ENCODE data around the gene CLDN6. TPM values are rescaled to one million over a fixed set of nuclear protein-coding genes. Genes with fewer than 3 reads are reported as not detected.

The CLDN6 gene, protein sequence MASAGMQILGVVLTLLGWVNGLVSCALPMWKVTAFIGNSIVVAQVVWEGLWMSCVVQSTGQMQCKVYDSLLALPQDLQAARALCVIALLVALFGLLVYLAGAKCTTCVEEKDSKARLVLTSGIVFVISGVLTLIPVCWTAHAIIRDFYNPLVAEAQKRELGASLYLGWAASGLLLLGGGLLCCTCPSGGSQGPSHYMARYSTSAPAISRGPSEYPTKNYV
- polyA plus RNA-seq, result not detected

DNA sequence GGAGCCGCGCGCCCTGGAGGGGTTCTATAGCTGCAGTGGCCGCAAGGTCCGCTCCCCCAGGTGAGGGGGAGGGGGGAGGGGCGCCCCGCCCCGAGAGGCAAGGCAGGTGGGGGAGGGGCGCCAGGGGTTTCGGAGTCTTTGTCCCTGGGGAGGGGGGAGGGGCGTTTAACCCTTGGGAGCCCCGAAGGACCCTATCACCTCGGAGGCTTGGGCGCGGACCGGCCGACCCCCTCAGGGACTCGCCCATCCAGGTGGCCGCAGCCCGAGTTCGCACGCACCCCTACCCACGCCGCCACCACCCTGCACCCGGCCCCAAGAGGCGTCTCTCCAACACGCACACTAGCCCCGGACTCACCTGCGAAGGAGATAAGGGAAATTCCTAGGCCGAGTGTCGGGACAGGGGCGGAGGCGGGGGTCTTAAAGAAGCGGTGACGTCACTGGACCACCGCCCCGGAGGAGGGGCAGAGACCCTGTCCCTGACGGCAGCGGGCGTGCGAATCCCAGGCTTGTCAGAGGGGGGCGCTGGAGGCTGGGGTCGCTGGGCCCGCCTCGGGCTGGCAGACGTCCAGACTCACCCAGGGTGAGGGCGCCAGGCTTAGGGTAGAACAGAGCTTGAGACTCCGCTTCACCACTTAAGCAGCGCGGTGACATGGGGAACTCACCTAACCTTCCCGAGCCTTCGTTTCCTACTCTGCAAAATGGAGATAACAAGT is at the start of gene CLDN6:
Gene CLDN6, minus strand, starts transcription at position 390 of the 713 bp plus-strand sequence. CDS start 2,162 bp downstream, outside the sequence.
- Mint-ChIP-seq H3K4me1 (peaks cover 30% of the 10 kb centered on the region in 2 donors), H3K9me3 (no peaks in the 10 kb centered on the region), H3K36me3 (no peaks in the 10 kb centered on the region), H3K4me3 (peak within 1 kb of the TSS in 1 of 5 donors; percentile 25), H3K27me3 (ENCODE audit: low read depth in 3 of 3) (peaks cover 6 to 16% (median 13%) of the 10 kb centered on the region in 3 donors), H3K27ac (no peak within 1 kb of the TSS)
- DNase-seq, result no peak

DNA sequence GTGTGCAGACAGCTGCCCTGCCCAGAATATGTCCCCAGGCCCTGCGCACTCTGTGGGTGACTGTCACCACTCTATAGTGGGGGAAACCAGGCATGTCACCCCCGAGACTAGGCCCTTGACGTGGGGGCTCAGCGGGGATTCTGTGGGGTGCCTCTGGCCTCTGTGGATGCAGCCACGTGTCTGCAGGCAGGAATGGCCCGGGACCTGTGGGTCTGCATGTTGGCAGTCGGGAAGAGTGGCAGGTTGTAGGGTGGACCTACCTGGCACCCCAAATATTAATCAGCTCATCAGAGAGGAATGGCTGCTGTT is 48.4 kb upstream of the CLDN6 start:
- peak overlapping the region; percentile 85 to 99 (median 93) for H3K4me3 Mint-ChIP-seq
- DNase-seq, result no peak
- peaks cover 0 to 19% (median 18%) of the 10 kb centered on the region in 3 donors for H3K36me3 Mint-ChIP-seq
- H3K4me1 Mint-ChIP-seq, result peaks cover 59 to 64% of the 10 kb centered on the region in 2 donors
- H3K27ac Mint-ChIP-seq, result peak overlapping the region; percentile 92 to 99 (median 94)
- H3K27me3 Mint-ChIP-seq (ENCODE audit: low read depth in 3 of 3), result peaks cover 2 to 5% (median 4%) of the 10 kb centered on the region in 3 donors
- no peaks in the 10 kb centered on the region for H3K9me3 Mint-ChIP-seq

DNA sequence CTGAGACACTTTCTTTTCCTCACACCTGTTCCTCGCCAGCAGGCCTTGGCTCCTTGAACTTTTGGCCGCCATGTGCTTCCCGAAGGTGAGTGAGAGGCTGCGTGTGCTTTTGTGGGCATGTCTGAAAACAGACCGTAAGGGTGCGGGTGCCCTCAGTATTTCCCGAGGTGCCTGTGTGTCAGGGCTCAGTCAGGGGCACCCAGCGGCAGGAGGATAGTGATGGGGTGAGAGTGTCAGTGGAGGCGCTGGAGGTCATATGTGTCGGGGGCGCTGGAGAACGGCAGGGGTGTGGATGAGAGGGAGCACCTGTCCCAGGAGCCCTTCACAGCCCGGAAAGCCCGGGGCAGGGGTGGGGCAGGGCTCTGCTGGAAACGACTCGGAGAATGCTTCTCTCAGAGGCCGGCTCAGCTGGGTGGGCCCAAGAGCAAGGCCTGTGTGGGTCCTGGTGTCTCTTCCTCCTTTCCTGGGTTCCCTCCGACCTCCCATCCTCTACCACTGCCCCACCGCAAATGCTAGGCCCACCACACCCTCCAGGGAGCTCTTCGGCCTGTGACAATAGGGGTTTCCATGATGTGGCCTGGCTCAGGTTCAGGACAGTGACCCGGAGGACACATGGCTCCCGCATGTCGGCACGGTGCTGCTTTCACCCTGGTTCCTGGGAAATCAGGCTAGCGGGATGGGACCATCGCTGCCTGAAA is 47.9 kb upstream of the CLDN6 start:
- peak overlapping the region; percentile 85 to 99 (median 93) for H3K4me3 Mint-ChIP-seq

DNA sequence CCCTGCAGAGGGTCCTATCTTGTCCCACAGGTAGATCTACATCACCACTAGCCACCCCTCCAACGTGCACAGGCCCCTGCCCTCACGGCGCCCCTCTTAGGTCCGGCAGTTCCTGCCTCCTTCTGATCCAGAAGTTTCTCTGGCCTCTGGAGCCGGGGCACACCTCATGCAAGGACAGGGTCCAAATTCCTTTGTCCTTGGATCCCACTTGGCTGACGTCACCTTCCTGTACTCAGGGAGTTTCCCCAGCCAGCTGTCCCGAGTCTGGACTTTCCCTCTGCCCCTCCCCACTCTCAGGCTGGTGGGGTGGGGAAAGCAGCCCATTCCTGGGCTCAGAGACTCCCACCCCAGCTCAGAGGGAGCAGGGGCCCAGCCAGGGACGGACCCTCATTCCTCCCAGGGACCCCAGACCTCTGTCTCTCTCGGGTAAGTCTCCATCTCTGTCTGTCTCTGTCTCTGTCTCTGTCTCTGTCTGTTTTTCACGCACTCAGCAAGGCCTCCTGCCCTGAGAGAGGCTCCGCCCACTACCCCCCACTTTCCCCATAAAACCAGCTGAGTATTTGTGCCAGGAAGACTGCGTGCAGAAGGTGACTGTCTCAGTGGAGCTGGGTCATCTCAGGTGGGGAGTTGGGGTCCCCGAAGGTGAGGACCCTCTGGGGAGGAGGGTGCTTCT is 47.2 kb upstream of the CLDN6 start, which contains the start of gene IL32:
Gene IL32, plus strand, starts transcription at position 572 of the 673 bp plus-strand sequence. CDS start 172 bp downstream, outside the sequence.
- Mint-ChIP-seq H3K36me3 (peaks cover 0 to 19% (median 17%) of the 10 kb centered on the region in 3 donors), H3K4me1 (peaks cover 52 to 58% of the 10 kb centered on the region in 2 donors), H3K4me3 (peak within 1 kb of the TSS; percentile 85 to 99 (median 93)), H3K27ac (peak within 1 kb of the TSS; percentile 92 to 99 (median 94)), H3K27me3 (ENCODE audit: low read depth in 3 of 3) (peaks cover 2 to 5% (median 4%) of the 10 kb centered on the region in 3 donors), H3K9me3 (no peaks in the 10 kb centered on the region)
- peak in 1 of 3 donors; percentile 56 for DNase-seq

More for the DNA sequence above, 47.9 kb upstream of the CLDN6 start:
- Mint-ChIP-seq H3K4me1 (peaks cover 54 to 59% of the 10 kb centered on the region in 2 donors), H3K27me3 (ENCODE audit: low read depth in 3 of 3) (peaks cover 2 to 5% (median 4%) of the 10 kb centered on the region in 3 donors), H3K36me3 (peaks cover 0 to 19% (median 18%) of the 10 kb centered on the region in 3 donors), H3K27ac (peak overlapping the region; percentile 92 to 99 (median 94)), H3K9me3 (no peaks in the 10 kb centered on the region)
- no peak for DNase-seq

DNA sequence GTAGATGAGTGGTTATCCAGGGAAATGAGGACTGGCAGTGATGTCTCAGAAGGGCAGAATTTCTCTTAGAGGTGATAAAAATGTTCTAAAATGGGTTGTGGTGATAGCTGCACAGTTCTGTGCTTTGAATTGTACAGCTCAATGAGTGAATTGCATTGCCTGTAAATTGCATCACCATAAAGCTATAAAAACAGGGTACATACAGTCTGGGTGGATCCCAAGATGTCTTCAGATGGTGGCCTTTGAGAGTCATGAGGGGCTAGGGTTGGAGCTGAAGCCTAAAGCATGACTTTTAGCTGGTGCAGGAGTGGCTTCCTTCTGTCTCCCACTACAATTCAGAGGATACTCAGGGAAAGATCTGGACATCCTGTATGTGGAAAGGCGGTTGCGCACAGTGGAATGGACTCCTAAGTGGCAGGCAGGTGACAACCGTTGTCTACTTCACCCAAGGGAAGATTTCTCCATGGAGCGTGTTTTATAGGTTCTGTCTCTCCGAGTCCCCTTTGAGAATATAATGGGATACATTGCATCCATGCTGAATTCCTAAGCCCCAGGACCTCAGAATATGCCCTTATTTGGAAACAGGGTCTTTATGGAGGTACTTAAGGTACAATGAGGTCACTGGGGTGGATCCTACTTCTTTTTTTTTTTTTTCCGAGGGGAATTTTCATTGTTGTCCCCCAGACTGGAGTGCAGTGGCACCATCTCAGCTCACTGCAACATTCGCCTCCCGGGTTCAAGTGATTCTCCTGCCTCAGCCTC is 45.8 kb upstream of the CLDN6 start:
- H3K36me3 Mint-ChIP-seq, result peaks cover 0 to 11% (median 10%) of the 10 kb centered on the region in 3 donors
- no peaks in the 10 kb centered on the region for H3K9me3 Mint-ChIP-seq
- H3K27me3 Mint-ChIP-seq (ENCODE audit: low read depth in 3 of 3), result peaks cover 5 to 8% (median 5%) of the 10 kb centered on the region in 3 donors
- peak overlapping the region in 2 of 5 donors; percentile 40 to 99 for H3K4me3 Mint-ChIP-seq
- peak overlapping the region in 5 of 6 donors; percentile 59 to 99 (median 83) for H3K27ac Mint-ChIP-seq
- no peak for DNase-seq
- H3K4me1 Mint-ChIP-seq, result peaks cover 49 to 52% of the 10 kb centered on the region in 2 donors

DNA sequence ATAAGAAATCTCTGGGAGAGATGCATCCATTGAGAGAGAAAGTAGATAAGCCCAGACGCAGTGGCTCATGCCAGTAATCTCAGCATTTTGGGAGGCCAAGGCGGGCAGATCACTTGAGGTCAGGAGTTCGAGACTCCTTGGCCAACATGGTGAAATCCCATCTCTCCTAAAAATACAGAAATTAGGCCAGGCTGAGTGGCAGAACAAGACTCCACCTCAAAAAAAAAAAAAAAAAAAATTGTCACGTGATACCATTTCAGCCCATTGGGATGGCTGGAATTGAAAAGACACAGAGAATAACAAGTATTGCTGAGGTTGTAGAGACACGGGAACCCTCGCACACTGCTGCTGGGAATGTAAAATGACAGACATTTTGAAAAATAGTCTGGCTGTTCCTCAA is 44.6 kb upstream of the CLDN6 start:
- peaks cover 0 to 10% (median 8%) of the 10 kb centered on the region in 3 donors for H3K36me3 Mint-ChIP-seq
- H3K27me3 Mint-ChIP-seq (ENCODE audit: low read depth in 3 of 3), result peaks cover 5 to 10% (median 8%) of the 10 kb centered on the region in 3 donors
- DNase-seq, result no peak
- H3K4me3 Mint-ChIP-seq, result peak overlapping the region in 1 of 5 donors; percentile 55
- H3K9me3 Mint-ChIP-seq, result no peaks in the 10 kb centered on the region
- H3K4me1 Mint-ChIP-seq, result peaks cover 42% of the 10 kb centered on the region in 2 donors
- H3K27ac Mint-ChIP-seq, result peak overlapping the region in 3 of 6 donors; percentile 31 to 97 (median 43)

DNA sequence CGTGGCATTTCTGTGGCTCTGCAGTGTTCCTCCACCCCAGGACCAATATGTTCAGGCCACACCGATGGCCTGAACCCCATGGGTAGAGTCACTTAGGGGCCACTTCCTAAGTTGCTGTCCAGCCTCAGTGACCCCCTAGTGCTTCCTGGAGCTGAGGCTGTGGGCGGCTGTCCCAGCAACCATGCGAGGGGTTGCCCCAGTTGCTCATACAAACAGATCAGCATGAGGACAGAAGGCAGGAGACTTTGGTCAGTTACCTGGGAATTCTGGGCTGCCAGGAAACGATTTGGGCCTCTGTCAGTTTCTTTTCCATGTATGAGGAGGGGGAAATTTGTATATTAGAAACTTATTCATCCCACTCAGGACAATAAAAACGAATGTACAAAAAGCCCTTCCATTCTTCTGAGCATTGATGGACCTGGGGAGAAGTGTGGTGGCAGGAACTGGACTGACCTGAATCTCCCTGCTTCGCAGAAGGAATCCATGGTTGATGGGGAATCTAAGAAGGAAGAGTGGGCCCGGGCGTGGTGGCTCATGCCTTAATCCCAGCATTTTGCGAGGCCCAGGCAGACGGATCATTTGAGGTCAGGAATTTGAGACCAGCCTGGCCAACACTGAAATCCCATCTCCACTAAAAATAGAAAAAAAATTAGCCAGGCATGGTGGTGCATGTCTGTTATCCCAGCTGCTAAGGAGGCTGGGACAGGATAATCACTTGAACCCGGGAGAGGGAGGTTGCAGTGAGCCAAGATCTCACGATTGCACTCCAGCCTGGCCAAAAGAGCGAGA is 42.5 kb upstream of the CLDN6 start:
- no peaks in the 10 kb centered on the region for H3K9me3 Mint-ChIP-seq

DNA sequence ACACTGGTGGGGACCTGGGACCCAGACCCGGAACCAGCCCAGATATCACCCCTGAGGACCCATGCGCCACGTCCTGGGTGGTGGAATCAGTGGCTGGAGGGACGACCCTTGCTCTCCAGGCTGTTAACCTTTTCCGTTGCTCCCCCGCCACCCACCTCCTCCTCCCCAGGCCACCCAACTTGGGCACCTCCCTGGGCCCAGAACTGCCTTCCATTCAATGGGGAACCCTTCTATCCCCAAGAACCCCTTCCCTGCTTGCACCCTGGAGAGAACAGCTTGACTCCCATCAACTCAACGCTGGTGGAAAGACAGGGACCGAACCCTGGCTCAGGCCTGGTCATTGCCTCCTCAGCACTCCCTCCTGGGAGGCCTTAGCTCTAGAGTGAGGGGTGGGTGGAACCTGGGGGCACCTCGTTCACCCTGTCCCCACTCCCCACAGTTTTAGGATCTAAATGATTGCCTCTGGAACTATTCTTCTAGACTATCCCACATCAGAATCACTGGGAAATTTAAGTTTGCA is 41.8 kb upstream of the CLDN6 start:
- peaks cover 0 to 12% (median 6%) of the 10 kb centered on the region in 3 donors for H3K36me3 Mint-ChIP-seq
- no peaks in the 10 kb centered on the region for H3K9me3 Mint-ChIP-seq
- H3K4me3 Mint-ChIP-seq, result peak overlapping the region; percentile 82 to 88 (median 83)
- DNase-seq, result no peak
- peak overlapping the region; percentile 82 to 92 (median 90) for H3K27ac Mint-ChIP-seq
- peaks cover 42 to 52% of the 10 kb centered on the region in 2 donors for H3K4me1 Mint-ChIP-seq
- peaks cover 2 to 6% (median 3%) of the 10 kb centered on the region in 3 donors for H3K27me3 Mint-ChIP-seq (ENCODE audit: low read depth in 3 of 3)

More for the DNA sequence above, 42.5 kb upstream of the CLDN6 start:
- no peak for DNase-seq
- peaks cover 0 to 5% (median under 1%) of the 10 kb centered on the region in 3 donors for H3K36me3 Mint-ChIP-seq
- H3K27ac Mint-ChIP-seq, result peak overlapping the region; percentile 82 to 92 (median 90)
- H3K27me3 Mint-ChIP-seq (ENCODE audit: low read depth in 3 of 3), result peaks cover 2 to 6% (median 5%) of the 10 kb centered on the region in 3 donors
- H3K4me1 Mint-ChIP-seq, result peaks cover 41 to 47% of the 10 kb centered on the region in 2 donors
- peak overlapping the region; percentile 82 to 88 (median 83) for H3K4me3 Mint-ChIP-seq

DNA sequence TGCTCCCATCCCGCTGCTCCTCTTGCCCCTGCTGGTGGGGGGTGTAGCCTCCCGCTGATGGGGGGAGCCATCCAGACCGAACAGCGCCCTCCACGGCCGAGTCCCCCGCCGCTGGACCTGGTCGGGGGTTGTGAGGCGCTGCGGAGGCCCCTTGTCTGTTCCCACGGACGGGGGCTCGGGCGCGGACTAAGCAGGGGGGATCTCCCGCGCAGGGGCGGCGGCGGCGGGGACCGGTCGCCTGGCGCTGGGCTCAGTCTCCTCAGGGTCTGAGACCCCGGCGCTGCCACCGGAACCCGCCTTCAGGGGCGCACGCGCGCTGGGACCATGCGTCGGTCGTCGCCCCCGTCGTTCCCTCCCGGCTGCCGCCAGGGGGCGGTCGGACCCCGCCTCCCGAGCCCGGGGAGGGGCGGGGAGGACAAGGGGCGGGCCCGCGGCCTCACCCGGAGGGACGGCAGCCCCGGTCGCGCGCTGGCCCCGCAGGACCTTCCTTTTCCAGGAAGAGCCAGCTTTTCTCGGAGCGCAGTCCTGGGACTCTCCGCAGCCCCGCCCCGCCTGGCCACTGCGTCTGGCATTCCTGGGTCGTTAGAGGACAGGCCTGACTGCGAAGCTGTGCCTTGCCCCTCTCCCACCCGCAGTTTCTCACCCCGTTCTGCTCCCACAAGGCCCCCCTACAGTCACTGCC is 41.2 kb upstream of the CLDN6 start:
- peaks cover 0 to 13% (median 7%) of the 10 kb centered on the region in 3 donors for H3K36me3 Mint-ChIP-seq
- H3K4me1 Mint-ChIP-seq, result peaks cover 48 to 54% of the 10 kb centered on the region in 2 donors
- H3K4me3 Mint-ChIP-seq, result peak overlapping the region; percentile 89 to 95 (median 94)
- no peaks in the 10 kb centered on the region for H3K9me3 Mint-ChIP-seq
- H3K27me3 Mint-ChIP-seq (ENCODE audit: low read depth in 3 of 3), result peaks cover 2 to 6% (median 3%) of the 10 kb centered on the region in 3 donors
- DNase-seq, result peak; percentile 89 to 91 (median 90)
- peak overlapping the region; percentile 82 to 92 (median 91) for H3K27ac Mint-ChIP-seq

DNA sequence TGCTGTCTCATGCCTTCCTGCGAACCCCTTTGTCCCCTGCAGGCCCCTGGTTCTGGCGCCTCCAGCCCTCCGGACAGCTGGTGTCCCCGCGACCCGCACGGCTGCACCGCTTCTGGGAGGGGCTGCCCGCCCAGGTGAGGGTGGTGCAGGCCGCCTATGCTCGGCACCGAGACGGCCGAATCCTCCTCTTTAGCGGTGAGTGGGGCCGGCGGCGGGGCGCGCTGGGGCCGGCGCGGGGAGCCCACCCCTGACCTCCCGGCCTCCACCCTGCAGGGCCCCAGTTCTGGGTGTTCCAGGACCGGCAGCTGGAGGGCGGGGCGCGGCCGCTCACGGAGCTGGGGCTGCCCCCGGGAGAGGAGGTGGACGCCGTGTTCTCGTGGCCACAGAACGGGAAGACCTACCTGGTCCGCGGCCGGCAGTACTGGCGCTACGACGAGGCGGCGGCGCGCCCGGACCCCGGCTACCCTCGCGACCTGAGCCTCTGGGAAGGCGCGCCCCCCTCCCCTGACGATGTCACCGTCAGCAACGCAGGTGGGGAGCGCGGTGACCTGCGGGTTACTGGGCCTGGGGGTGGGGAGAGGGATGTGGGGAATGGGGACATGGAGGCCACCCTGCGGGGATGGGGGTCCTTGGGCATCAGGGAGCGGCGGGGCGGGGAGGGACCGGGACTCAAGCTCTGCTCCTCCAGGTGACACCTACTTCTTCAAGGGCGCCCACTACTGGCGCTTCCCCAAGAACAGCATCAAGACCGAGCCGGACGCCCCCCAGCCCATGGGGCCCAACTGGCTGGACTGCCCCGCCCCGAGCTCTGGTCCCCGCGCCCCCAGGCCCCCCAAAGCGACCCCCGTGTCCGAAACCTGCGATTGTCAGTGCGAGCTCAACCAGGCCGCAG is 40.4 kb upstream of the CLDN6 start:
- peak in 2 of 3 donors; percentile 53 to 55 for DNase-seq
- Mint-ChIP-seq H3K9me3 (no peaks in the 10 kb centered on the region), H3K27me3 (ENCODE audit: low read depth in 3 of 3) (peaks cover 2 to 8% (median 3%) of the 10 kb centered on the region in 3 donors), H3K27ac (peak overlapping the region; percentile 39 to 92 (median 86)), H3K4me3 (peak overlapping the region; percentile 89 to 95 (median 94)), H3K36me3 (peaks cover 6 to 18% (median 7%) of the 10 kb centered on the region in 3 donors), H3K4me1 (peaks cover 50 to 60% of the 10 kb centered on the region in 2 donors)

Measured in immature natural killer cell (primary cell).